HG03175 (cell line): Measurements from ENCODE around the gene GJB3.

Experiments used
- ATAC-seq: cut with Tn5 transposase; IDR thresholded peaks from one replicate; pipeline ENCODE4 v1.9.1; 2021; ENCODE audit warnings: mild to moderate bottlenecking, moderate library complexity; ENCODE audit not compliant: unreplicated experiment

The GJB3 gene

DNA sequence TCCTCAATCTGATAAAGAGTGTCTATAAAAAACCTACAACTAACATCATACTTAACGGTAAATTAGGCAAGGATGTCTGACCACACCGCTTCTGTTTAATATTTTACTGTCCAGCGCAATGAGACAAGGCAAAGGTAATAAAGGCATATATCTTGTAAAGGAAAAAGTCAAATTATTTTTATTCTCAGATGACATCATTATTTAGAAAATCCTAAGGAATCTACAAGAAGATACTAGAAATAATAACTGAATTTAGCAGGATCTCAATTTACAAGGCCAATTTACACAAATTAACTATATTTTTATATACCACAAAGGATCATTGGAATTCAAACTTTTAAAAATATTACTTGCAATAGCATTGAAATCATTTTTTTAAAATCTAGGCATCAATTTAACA, 41.2 kb downstream of the GJB3 start:
- ATAC-seq: no peak

- no peak for ATAC-seq
These were observed 43.9 kb downstream of the GJB3 start for GRCh38 chr1:34824817-34825454.

DNA sequence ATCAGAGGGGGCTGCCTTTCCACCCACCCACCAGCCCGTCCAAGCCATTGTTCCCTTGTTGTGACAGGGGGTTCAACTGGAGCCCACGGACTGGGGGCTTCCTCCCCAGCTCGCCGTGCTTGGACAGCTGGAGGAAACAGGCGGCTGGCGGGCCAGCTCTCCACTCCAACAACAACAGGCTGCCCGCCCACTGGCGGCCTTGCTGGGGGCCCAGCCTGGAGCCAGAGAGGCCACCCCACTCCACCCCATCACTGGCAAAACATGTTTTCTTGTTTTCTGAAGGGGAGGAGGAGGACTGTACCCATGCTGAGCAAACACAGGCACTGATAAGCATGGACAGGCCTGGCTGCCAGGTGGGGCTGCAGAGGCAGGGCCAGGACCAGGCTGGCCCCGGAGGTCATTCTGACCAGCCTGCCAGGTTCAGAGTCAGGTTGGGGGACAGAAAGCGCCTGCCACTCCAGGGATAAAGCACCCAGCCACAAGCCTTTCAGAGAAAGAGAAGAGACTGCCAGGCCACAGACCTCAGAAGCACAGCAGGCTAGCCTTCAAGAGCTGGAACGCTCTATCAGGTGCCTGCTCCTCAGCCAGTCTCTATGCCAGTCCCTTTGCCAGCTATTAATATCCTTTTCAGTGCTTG, 44.6 kb downstream of the GJB3 start:
- no peak for ATAC-seq

DNA sequence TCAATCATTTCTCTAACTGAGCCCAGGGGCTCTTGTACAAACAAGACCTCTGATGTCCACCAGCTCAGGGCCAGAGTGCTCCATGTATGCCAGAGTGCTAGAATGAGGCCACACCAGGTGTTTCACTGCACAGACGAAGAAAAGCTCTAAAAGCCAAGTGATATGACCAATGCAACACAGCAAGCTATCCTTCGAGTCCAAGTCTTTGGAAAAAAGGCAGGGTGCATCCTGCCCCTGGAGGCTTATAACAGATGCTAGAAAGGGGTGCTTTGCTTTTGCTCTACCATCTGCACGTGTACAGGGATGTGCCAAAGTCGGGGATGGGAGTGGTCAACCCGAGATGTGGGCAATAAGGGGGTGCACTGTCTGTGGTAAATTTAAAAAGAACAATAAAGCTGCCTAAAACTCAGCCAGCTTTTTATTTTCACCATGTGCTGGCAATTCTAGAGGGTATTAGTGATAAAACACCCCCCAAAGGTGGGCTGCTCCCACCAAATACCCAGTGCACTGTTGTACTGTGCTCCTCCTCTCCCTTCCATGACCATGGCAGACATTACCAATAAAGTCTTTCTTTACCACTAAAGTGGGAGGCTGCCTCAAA, 46.4 kb downstream of the GJB3 start:
- ATAC-seq: no peak

- no peak for ATAC-seq
These were observed 47.6 kb downstream of the GJB3 start for GRCh38 chr1:34828611-34829010.

- ATAC-seq: no peak
These were observed 48.2 kb downstream of the GJB3 start for GRCh38 chr1:34829250-34829649.

DNA sequence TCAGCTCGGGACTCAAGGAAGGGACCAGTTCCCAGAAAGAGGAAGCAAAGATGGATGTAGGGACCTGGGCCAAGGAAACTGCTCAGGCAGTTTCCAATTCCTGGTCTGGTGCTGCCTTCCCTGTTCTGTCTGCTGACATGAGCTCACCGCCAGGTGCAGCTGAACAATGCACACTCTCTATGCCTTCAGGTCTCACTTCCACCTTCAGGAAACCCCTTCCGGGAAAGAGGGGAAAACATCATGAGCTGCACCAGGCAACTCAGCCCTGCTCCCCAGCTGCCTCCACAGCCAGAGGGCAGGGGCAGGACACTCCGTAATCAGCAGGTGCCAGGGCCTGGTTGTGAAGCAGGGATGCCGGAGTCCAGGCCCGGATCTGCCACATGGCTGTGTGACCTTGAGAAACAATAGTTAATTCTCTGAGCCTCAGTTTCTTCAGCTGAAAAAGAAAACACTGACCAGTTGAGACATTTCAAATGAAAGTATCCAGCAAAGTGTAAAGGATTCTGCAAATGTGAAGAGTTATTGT, 50.8 kb downstream of the GJB3 start:
- no peak for ATAC-seq

DNA sequence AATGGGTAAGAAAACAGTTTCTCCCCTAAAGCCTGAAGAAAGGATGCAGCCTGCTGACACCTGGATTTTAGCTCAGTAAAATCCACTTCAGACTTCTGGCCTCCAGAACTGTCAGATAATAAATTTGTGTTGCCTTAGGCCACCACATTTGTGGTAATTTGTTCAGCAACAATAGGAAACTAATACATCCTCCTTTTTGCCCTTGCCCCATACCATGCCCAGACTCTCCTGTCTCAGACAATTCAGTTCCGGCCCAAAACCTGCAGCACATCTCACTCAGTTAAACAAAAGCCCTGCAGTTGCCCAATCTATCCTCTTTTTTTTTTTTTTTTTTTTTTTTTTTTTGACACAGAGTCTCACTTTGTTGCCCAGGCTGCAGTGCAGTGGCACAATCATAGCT, 52.7 kb downstream of the GJB3 start:
- ATAC-seq: no peak
